ENCODE results near the gene SRGAP3. TPM values are rescaled to one million over a fixed set of nuclear protein-coding genes. Genes with fewer than 3 reads are reported as not detected.

Gene SRGAP3
- total and polyA plus RNA-seq, 10 of the 15 experiments (the other 5 are each of a cell fraction or from before 2014, with no cell fraction given), result 0.32 to 1.7 (median 0.99) TPM

- TF ChIP-seq NR2C1 (IDR thresholded peaks at IDR 0.05), result no peak
- TF ChIP-seq ZNF207 (IDR thresholded peaks at IDR 0.05; ENCODE audit: borderline replicate concordance), result no peak
- no peak for TF ChIP-seq IRF4 (IDR thresholded peaks at IDR 0.05; ENCODE audit: low read depth, low read length)
- TF ChIP-seq SMC3 (IDR thresholded peaks at IDR 0.05; ENCODE audit: borderline replicate concordance, low read length), result no peak
- no peak for TF ChIP-seq IRF5 (IDR thresholded peaks at IDR 0.05; ENCODE audit: borderline replicate concordance)
These were observed 18.0 kb downstream of the SRGAP3 start (continued) for GRCh38 chr3:9231471-9231870.

GRCh38 chr3:9231006-9231405, 18.4 kb downstream of the SRGAP3 start:
- no TSS peak for BruUV-seq (replicated peaks)
- Histone ChIP-seq H3K36me3 (ENCODE audit: control insufficient read depth in 2 of 2, insufficient read depth in 2 of 2, low read length in 1 of 2) (no peaks in the 10 kb centered on the region), H4K20me1 (ENCODE audit: control insufficient read depth, insufficient read depth) (no peaks in the 10 kb centered on the region), H3K9ac (ENCODE audit: control insufficient read depth, insufficient read depth, low read length) (no peak overlapping the region), H3K4me3 (no peak overlapping the region), H3K79me2 (ENCODE audit: control insufficient read depth, insufficient read depth, low read length) (no peaks in the 10 kb centered on the region), H2AFZ (ENCODE audit: control insufficient read depth, low read depth, low read length) (no peak overlapping the region), H3K4me1 (ENCODE audit: control insufficient read depth, insufficient read depth, low read length) (no peaks in the 10 kb centered on the region), H3K27ac (ENCODE audit: control insufficient read depth, insufficient read depth) (no peak overlapping the region), H3K9me3 (replicated peaks; ENCODE audit: control insufficient read depth, insufficient read depth, low read length) (no peaks in the 10 kb centered on the region), H3K4me2 (ENCODE audit: control insufficient read depth, insufficient read depth) (no peak overlapping the region), H3K27me3 (replicated peaks in 1 of 2; ENCODE audit: control insufficient read depth in 2 of 2, insufficient read depth in 2 of 2, low read length in 1 of 2) (no peaks in the 10 kb centered on the region; a peak in 2 of 4 replicates)
- ChIA-PET POLR2A (no interaction called here), RAD21 (ENCODE audit: unreplicated experiment) (no interaction called here), CTCF (no interaction called here), SMC1A (ENCODE audit: uncharacterized antibody, unreplicated experiment) (no interaction called here)
- TF ChIP-seq WRNIP1 (IDR thresholded peaks at IDR 0.05; ENCODE audit: borderline replicate concordance, low read depth, low read length), result no peak
- TF ChIP-seq NR2F1 (conservative IDR thresholded peaks at IDR 0.05), result no peak
- no peak for TF ChIP-seq TCF12 (IDR thresholded peaks at IDR 0.05; ENCODE audit: low read depth, low read length)
- no peak for TF ChIP-seq ETV6 (conservative IDR thresholded peaks at IDR 0.05 in 1 of 2, IDR thresholded peaks at IDR 0.05 in 1 of 2; ENCODE audit: borderline replicate concordance in 1 of 2, low read depth in 1 of 2)
- no peak for TF ChIP-seq IKZF2 (IDR thresholded peaks at IDR 0.05)
- no peak for TF ChIP-seq BCLAF1 (IDR thresholded peaks at IDR 0.05)
- TF ChIP-seq MEF2A (IDR thresholded peaks at IDR 0.05; ENCODE audit: insufficient read depth, low read depth, low read length), result no peak
- no peak for TF ChIP-seq BMI1 (IDR thresholded peaks at IDR 0.05; ENCODE audit: borderline replicate concordance)
- no peak for TF ChIP-seq HDGF (IDR thresholded peaks at IDR 0.05)
- FAIRE-seq (no peak), DNase-seq (ENCODE audit: low read depth, low spot score) (no peak), ATAC-seq (no peak)
- intact Hi-C loops (cut with micrococcal nuclease; ENCODE audit: unreplicated experiment) (no loop called here), in situ Hi-C loops (cut with MboI) (no loop called here)
- 49% methylated on average over 6 of the region's 6 CpGs for WGBS (ENCODE audit: insufficient coverage, insufficient replicate concordance, low lambda C conversion rate, missing lambda C conversion rate)
